ENCODE data around the gene POLR2B. TPM values are rescaled to one million over a fixed set of nuclear protein-coding genes. Genes with fewer than 3 reads are reported as not detected.

Gene POLR2B
- total and polyA plus RNA-seq, 12 donors, result 20.5 to 91.2 (median 78.4) TPM

DNA sequence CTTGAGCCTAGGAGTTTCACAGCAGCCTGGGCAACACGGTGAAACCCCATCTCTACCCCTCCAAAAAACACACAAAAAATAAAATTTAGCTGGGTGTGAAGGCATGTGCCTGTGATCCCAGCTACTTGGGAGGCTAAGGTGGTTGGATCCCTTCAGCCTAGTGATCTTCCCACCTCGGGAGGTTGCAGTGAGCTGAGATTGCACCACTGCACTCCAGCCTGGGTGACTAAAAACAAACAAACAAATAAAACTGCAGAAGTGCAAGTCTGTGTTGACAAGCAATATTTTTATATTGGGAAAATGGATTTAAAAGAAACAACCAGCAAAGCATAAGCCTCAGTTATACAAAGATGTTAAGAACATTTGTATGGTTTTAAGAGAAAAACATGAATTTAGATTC lies 85.4 kb downstream of the POLR2B start:
- no peak overlapping the region for H3K4me3 ChIP-seq
- peak overlapping the region; percentile 23 to 88 (median 74) for H3K27ac ChIP-seq
- H3K36me3 ChIP-seq, result peaks cover 0 to 21% (median 0%) of the 10 kb centered on the region in 9 donors
- WGBS, 2 donors, result 64 to 67% methylated on average over 2 of the region's 2 CpGs
- no peaks in the 10 kb centered on the region for H3K9me3 ChIP-seq
- no peak for DNase-seq
- no peak for ATAC-seq
- intact Hi-C loops (cut with DNase I), result loop anchor here in 2 of 10 donors (5.0 to 10.0 kb wide), 2 partner anchors 43 to 51 kb away; partner anchors contain the start of gene IGFBP7 (in 1 of the 2)
- H3K4me1 ChIP-seq, result peaks cover 13 to 96% (median 91%) of the 10 kb centered on the region in 9 donors
- no peaks in the 10 kb centered on the region for H3K27me3 ChIP-seq
- TF ChIP-seq, protein P1, sequence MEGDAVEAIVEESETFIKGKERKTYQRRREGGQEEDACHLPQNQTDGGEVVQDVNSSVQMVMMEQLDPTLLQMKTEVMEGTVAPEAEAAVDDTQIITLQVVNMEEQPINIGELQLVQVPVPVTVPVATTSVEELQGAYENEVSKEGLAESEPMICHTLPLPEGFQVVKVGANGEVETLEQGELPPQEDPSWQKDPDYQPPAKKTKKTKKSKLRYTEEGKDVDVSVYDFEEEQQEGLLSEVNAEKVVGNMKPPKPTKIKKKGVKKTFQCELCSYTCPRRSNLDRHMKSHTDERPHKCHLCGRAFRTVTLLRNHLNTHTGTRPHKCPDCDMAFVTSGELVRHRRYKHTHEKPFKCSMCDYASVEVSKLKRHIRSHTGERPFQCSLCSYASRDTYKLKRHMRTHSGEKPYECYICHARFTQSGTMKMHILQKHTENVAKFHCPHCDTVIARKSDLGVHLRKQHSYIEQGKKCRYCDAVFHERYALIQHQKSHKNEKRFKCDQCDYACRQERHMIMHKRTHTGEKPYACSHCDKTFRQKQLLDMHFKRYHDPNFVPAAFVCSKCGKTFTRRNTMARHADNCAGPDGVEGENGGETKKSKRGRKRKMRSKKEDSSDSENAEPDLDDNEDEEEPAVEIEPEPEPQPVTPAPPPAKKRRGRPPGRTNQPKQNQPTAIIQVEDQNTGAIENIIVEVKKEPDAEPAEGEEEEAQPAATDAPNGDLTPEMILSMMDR (IDR thresholded peaks at IDR 0.05), result no peak

DNA sequence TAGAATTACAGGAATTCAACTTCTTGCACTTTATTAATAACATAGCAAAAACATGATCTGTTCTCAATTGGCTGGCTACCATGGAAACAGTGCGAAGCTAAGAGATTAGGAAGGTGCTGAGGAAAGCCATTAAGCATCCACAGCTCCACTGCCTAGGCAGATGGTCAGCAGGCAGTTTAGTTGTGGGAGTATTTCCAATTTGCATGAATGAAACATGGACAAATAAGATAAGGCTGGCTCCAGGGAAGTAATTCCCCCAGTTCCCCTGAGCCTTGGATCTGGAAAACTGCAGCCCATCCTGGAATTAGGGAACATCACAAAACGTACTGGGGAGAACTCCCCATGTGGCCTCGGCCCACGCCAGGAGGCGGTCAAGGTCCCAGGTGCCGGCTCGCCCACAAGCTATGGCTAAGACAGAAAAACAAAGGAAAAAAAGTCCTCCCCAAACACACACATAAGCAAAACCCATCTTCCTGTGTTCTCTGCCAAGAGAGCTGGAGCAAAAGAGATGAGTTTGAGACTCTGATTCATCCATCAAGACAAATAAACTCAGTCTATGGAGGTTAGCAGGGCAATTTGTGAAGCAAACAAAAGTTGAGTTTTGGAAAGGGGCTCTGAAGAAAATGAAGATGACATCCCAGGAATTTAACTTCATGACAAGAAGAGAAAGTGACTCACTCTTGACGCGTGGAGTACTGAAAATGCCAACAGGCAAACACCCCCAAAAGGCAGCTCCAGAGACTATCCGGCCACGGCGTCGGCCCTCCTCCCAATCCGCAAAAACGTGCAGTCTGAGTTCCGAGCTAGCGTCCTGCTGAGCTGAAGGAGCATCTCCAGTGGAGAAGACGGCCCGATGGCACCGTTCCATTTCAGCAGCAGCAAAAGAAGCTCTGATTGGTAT lies 86.4 kb downstream of the POLR2B start:
- Histone ChIP-seq H3K36me3 (peaks cover 0 to 27% (median 0%) of the 10 kb centered on the region in 9 donors), H3K4me1 (peaks cover 13 to 100% (median 95%) of the 10 kb centered on the region in 9 donors), H3K27ac (peak overlapping the region; percentile 24 to 88 (median 74)), H3K27me3 (no peaks in the 10 kb centered on the region), H3K9me3 (no peaks in the 10 kb centered on the region), H3K4me3 (peak overlapping the region in 5 of 10 donors; percentile 1 to 25 (median 11))
- intact Hi-C loops (cut with DNase I), result loop anchor here in 3 of 10 donors (5.0 to 10.0 kb wide), 2 partner anchors 42 to 50 kb away; partner anchors contain the start of gene IGFBP7 (in 1 of the 3)
- DNase-seq, result peak; percentile 45 to 59
- TF ChIP-seq, protein P1 (IDR thresholded peaks at IDR 0.05), result no peak
- WGBS, 2 donors, result 31 to 48% methylated on average over 20 of the region's 20 CpGs
- peak; percentile 58 to 80 (median 72) for ATAC-seq

DNA sequence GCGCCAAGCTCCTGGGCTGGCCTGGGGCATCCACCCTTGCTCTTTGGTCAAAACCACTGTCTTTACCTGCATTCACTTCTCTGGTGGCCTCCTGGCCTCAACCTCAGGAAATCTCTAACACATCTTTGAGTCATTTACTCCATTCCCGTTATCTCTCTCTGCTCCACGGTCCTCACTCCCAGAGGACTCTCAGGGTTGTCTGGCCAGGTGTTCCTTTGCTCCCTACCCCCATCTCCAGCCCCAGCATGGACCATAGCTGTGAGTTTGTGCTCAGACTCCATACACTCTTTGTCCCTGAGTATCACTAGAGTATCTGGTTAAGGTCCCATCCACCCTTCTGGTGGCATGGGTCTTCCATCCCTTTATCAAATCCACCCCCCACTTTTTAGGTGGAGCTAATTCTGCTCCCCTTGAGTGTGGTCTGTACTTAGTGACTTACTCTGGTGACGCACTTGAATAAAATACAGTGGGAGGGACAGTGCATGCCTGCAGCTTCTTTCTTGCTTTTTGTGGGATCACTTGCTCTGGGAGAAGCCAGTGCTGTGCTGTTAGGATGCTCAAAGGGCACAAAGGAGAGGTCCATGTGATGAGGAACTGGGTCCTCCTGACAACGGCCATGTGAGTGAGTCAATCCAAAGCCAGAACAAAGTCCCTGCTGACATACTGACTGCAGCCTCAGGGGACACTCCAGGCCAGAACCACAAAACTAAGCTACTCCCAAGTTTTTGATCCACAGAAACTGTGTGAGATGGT lies 87.2 kb downstream of the POLR2B start:
- intact Hi-C loops (cut with DNase I), result loop anchor here in 2 of 10 donors (5.0 to 10.0 kb wide), 2 partner anchors 41 to 49 kb away; partner anchors contain the start of gene IGFBP7 (in 1 of the 2)
- WGBS, 2 donors, result 52 to 57% methylated on average over 5 of the region's 5 CpGs
- TF ChIP-seq, protein P1 (IDR thresholded peaks at IDR 0.05), result no peak

More for the DNA sequence above, 87.2 kb downstream of the POLR2B start:
- no peaks in the 10 kb centered on the region for H3K9me3 ChIP-seq
- DNase-seq, result no peak
- peaks cover 0 to 27% (median 0%) of the 10 kb centered on the region in 9 donors for H3K36me3 ChIP-seq
- no peaks in the 10 kb centered on the region for H3K27me3 ChIP-seq
- H3K4me3 ChIP-seq, result peak overlapping the region in 5 of 10 donors; percentile 1 to 25 (median 11)
- H3K27ac ChIP-seq, result peak overlapping the region; percentile 24 to 88 (median 74)
- peaks cover 13 to 100% (median 97%) of the 10 kb centered on the region in 9 donors for H3K4me1 ChIP-seq
- ATAC-seq, result peak; percentile 2 to 15 (median 11)

Data from heart right ventricle (tissue), 16 donors.